ENCODE data around the gene CALHM2.
"Not testable (repeated sequence)": the region's sequence is repeated elsewhere in the genome, so short reads cannot be mapped to it uniquely, and the experiment has no call there.

CALHM2 gene

DNA sequence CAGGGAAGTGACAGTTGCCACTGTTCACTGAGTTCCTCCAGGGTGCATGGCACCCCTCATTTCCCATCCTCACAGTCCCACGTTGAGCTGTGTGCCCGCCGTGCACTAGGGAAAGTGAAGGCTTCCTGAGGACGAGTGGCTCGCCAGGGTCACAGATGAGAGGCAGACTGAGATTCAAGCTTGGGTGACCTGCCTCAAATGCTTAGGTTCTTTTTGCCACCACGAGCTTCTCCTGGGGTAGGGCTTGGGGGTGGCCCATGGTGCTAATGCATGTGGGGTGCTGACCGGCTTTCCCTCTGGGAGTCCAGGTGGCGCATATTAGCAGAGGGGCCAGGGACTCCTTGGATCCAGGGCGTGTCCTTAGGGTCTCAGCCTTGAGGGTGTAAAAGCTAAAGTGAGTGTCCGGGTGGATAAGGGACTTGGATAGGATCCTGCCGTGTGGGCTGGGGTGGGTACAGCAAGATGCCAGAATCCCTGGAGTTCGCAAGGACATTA, 1.9 kb downstream of the CALHM2 start:
- no peak for DNase-seq (ENCODE audit: low spot score)

DNA sequence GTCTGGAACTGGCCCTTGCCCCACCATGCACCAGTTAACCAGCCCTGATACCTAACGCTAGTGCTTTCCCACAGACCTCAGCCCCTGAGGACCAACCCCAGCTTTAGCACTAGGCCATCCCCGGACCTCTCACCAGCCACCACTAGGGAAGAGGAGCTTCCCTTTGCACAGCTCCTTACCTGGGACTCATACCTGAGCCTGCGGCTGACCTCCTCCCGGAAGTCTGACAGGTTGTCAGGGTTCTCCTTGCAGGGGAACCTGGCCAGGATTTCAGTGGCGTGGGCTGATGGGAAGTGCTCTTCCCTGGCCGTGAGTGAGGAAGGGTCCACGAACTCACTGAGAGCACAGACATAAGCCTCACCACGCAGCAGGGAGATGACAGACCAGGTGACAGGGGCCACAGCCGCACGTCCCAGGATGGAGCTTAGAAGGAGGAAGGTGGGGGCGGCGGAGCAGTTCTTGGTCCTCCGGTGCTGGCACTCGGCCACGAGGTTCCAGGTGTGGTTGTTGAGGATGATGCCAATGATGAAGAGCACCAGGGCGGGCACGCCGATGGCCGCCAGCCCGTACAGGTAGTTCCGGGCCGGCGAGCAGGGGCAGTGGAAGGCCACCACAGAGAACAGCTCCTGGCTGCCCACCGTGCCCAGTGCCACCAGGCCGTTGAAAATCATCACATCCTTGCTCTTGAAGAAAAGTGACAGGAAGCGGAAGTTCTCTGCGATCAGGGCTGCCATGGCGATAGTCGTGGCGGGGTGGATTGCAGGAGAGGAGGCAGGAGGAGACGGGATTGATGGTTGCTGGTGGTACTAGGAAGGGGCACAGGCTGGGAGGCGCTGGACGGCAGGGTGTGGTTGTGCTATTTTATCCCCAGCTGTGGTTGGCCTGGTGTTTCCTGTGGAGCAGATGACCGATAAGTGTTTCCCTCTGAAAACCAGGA, 2.7 kb downstream of the CALHM2 start:
- DNase-seq (ENCODE audit: low spot score), result no peak

DNA sequence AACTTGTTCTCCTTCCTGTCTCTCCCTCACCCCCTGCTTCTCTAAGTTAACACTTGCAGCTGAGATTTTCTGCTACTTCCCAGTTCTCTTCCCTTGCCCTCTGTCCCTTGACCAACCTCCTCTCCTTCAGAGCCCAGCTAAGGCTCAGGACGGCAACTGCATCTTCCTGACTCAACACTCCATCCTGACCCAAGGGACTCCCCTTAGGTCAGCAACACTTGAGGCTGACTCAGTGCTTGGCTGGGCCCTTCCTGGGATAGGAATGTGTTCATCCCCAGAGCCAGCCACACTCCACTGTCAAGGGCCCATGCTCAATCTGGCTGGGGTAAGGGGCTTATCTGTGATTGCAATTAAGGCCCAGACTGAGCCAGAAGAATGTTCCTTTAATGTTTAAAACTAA, 3.4 kb downstream of the CALHM2 start:
- no peak for DNase-seq (ENCODE audit: low spot score)

DNA sequence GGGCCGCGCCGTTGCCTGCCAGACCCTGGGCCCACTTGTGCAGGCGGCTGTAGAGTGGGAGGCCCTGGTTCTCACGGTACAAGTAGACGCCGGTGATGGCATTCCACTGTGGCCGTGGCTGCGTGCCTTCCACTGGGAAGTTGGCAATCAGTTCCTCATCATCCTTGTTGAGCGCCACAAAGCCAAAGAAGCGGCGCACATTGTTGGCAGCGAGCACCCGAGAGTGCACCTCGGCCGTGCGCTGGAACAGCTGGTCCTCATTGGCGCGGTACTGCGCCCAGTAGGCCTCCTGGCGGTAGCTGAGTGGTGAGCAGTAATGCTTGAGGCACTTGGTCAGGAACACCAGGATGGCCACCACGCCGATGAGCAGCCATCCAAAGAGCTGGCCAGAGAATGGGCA, 5.0 kb downstream of the CALHM2 start:
- no peak for DNase-seq (ENCODE audit: low spot score)

DNA sequence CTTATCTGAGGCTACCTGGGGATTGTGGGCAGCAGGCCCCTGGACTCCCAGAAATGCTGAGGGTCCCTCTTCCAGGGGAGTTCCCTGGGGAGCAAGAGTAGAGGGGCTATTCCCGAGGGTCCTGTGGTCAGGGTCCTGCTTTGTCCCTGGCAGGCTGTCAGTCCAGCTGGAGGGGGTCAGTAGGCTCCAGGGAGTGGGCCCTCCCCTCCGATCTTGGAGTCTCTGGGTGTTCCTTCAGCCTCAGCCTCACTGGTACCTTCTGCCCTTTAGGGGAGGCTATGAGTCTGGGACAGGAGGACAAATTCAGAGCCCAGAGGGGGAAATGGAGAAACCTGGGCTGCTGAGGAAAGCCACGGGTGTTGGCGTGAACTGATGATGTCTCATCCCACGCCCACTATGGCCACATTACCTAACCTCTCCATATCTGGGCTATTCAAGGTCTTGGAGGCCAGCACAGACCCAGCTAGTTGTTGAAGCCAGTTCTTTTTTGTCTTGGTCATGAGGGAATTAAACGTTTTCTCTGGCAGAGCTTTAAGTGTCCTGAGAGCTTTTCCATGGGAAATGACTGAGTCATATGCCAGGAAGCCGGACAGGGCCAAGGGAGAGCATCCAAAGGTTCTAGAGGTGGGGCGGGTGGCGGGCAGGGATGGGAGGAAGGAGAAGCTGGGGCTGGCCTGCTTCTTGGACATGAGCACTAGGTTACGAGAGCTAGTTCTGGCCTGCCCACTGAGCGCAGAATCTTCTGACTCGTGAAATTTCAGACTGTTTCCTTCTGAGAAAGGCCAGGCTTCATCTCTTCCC, 6.2 kb downstream of the CALHM2 start:
- DNase-seq (ENCODE audit: low spot score), result no peak

DNA sequence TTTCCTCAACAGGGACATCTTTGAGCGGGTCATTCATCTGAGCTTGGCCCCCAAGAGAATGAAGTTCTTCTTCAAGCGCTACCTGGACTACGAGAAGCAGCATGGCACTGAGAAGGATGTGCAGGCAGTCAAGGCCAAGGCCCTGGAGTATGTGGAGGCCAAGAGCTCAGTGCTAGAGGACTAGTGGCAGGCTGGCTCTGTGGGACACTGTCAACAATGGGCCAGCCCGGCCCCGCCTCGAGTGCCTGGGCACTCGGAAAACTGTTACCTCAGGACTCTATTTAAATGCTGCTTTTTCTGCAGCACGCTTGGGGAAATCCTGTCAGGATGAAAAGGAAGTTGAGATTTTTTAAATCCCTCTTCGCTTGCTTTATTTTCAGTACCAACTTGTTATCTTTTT, 6.8 kb downstream of the CALHM2 start:
- DNase-seq (ENCODE audit: low spot score), result no peak

DNA sequence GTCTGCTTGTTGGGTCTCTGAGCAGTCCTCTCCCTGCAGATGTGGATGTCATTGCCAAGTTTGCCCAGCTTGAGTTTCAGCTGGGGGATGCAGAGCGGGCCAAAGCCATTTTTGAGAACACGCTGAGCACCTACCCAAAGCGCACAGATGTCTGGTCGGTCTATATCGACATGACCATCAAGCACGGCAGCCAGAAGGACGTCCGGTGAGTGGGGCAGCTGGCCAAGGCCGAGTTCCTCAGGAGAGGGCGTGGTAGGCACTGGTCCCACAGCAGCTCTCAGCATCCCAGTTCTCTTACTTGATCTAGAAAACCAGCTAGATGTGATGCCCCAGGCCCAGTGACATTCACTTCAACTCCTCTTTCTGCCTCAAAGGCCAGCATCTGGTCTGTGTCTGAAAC, 7.7 kb downstream of the CALHM2 start:
- no peak for DNase-seq (ENCODE audit: low spot score)

DNA sequence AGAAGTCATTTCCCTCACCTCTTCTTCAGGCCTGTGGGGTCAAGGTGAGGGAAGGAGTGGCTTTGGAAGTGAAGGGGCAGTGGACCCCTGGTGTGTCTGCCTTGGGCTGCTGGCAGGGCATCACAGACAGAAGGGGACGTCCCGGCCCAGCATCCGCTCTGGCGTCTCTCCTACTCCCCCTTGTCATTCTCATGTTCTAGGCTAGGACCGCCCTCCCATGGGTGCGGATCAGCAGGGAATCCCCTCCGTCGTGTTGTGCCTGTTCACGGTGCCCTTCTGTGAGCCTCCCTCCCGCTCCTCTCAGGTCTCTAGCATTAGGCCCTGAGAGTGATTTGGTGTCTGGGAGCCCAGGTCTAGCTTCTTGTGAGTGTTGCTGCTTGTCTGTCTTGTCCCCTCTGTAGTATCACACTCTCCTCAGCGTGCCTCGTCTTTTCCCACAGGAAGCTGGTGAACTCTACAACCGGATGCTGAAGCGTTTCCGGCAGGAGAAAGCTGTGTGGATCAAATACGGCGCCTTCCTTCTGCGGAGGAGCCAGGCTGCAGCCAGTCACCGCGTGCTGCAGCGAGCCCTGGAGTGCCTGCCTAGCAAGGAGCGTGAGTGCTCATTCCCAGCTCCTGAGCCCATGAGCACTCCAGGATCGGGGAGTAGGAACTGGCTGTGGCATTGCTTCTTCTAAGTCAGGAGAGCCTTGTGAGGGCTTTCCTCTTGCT, 8.5 kb downstream of the CALHM2 start:
- no peak for DNase-seq (ENCODE audit: low spot score)

DNA sequence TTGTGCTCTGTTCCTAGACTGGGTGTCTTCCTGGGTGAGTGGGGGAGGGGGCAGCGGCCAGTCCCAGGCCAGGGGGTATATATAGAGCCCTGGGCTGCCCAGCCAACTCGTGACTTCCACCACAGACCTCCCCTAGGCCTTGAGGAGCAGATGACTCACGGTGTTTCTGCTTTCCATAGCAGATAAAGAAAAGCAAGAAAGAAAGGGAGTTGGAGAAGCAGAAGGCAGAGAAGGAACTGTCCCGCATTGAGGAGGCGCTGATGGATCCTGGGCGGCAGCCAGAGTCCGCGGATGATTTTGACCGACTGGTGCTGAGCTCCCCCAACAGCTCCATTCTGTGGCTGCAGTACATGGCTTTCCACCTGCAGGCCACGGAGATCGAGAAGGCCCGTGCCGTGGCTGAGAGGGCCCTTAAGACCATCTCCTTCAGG, 10.1 kb downstream of the CALHM2 start:
- DNase-seq (ENCODE audit: low spot score), result no peak

DNA sequence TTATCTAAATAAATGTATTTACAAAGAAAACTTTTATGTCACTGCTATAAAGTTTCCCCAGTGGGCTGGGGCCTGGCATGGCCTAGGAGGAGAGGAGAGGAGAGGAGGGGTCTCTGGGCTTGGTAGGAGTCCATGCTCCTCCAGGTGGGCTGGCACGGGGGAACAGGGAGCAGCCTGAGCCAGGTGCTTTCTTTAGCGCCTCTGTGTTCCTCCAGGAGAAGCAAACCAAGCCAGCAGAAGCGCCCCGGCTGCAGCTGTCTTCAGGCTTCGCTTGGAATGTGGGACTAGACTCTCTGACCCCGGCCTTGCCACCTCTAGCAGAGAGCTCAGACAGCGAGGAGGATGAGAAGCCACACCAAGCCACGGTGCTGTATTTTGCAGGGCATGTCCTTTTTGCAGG, 10.6 kb downstream of the CALHM2 start:
- no peak for DNase-seq (ENCODE audit: low spot score)

DNA sequence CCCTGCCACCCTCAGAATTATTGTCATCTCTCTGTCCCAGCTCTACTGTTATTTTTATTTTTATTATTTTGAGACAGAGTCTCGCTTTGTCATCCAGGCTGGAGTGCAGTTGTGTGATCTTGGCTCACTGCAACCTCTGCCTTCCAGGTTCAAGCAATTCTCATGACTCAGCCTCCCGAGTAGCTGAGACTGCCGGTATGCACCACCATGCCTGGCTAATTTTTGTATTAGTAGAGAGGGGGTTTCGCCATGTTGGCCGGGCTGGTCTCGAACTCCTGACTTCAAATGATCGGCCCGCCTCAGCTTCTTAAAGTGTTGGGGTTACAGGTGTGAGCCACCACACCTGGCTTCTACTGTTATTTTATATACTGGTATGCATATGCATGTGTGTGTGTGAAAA, 11.0 kb downstream of the CALHM2 start:
- DNase-seq (ENCODE audit: low spot score), result no peak

DNA sequence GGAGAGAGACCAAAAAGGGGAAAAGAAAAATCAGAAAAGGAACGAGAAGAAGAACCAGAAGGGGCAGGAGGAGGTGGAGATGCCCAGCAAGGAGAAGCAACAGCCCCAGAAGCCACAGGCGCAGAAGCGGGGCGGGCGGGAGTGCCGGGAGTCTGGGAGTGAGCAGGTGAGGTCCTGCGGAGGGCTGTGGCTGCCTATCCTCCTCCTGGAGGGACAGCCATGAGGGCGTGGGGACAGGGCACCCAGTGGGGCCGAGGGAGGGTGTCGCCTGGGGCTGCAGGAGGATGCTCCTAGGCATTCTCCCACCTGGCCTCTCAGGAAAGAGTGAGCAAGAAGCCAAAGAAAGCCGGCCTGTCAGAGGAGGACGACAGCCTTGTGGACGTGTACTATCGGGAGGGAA, 11.8 kb downstream of the CALHM2 start:
- DNase-seq (ENCODE audit: low spot score), result no peak

DNA sequence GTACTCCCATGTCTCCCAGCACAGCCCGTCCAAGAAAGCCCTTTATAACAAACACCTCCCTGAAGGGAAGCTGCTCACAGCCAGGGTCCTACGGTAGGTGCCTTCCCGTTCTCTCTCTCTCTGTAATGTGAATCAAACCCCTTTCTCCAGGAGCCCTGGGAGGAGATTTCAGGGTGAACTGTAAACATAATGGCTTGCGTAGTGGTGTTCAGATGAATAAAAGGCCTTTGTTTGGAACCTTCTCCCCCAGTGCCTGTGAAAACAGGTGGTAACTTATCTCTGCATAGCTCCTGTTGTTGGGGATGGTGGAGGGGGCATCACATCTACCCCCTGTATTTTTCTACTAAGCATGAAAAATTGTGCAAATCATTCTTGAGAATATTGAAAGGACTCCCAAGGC, 12.4 kb downstream of the CALHM2 start:
- no peak for DNase-seq (ENCODE audit: low spot score)

DNA sequence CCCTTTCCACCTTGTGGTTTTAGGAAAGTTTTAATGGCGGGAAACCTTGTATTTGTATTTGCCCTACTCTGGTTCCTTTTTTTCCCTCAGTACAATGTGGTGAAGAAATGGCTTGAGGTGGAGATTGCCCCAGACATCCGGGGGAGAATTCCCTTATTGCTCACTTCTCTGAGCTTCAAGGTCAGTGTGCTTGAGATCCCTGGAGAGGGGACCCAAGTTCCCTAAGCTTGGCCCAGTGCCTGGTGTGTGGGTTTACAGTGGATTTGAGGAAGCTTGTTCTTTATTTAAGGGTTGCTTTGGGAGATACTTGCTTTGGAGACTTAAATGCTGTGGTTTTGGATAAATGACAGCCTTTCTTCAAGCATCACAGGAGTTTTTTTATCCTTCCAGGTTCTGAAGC, 18.3 kb downstream of the CALHM2 start:
- no peak for DNase-seq (ENCODE audit: low spot score)

DNA sequence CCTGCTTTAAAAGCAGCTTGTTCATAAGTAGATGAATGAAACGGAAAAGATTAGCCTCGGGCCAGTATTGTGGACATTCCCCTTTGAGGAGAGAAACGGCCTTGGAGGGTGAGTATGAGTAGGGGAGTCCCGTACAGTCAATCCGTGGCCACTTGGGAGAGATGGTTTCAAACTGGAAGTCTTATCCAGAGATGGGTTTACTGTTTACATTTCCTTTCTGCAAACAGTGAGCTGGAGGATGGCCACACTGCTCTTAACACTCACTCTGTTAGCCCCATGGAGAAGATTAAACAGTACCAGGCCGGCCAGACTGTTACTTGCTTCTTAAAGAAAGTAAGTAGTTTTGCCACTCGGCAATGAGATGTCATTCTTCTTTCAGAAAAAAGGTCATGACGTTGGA, 20.3 kb downstream of the CALHM2 start:
- no peak for DNase-seq (ENCODE audit: low spot score)

DNA sequence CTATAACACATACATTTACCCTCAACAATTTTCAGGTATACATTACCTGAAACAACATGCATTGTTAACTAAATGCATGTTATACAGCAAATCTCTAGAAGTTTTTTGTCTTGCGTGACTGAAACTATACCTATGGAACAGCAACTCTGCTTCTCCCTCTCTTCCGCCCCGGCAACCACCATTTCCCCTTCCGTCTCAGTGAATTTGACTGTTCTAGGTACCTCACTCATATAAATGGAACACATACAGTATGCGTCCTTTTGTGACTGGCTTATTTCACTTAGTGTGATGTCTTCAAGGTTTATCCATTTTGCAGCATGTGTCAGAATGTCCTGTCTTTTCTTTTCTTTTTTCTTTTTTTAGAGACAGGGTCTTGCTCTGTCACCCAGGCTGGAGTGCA, 22.5 kb downstream of the CALHM2 start:
- no peak for DNase-seq (ENCODE audit: low spot score)

DNA sequence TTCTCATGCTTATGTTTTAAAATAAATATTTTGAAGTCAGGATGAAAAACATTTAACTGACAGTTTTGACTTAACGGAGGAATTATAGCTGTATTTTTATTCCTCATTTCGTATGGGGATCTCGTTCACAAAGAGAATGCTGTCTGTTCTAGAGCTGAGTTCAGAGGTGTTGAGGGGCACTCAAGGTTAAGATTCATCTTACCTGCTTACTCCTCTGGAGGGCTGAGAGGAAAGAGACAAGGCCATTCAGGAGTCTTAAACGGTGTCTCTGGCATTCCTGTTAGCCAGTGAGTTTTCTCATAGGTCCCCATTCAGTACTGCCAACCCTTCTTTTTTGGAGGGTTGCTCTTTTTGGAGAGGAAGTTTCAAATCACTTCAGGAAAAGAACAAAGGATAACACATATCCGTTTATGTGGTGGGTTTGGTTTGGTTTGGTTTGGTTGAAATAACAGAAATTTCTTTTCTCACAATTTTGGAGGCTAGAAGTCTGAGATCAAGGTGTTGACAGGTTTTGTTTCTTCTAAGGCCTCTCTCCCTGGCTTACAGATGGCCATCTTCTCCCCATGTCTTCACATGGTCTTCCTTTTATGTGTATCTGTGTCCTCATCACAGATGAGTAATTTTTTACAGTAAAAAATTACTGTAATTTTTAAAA, 23.1 kb downstream of the CALHM2 start:
- no peak for DNase-seq (ENCODE audit: low spot score)

DNA sequence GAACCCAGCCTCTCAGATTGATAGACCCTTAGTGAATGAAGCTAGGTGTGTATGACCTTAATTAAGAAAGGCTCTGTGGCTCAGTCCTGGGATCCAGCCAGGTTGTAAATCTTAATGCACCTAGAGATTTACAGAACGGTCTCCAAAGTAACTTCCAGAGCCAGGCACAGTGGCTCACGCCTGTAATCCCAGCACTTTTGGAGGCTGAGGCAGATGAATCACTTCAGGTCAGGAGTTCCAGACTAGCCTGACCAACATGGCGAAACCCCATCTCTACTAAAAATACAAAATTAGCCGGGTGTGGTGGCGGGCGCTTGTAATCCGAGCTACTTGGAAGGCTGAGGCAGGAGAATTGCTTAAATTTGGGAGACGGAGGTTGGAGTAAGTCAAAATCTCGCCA, 24.3 kb downstream of the CALHM2 start:
- DNase-seq (ENCODE audit: low spot score), result no peak

DNA sequence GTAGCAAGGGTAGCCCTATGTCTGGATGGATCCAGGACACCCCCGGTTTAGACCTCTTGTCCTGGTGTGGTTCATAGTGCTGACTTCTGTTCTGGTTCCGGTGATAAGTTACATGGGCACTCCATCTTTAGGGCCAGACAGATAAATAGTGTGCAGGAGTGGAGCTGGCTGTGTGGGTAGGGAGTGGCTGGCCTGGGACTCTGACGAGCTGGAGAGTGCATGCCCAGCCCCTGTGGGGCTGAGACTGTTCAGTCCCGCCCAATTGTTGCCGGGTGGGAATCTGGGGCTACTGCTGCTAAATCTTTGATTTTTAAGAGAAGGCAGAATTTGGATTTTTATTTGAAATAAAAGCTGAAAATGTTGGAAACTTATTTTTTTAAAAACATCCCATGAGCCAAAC, 28.4 kb downstream of the CALHM2 start:
- no peak for DNase-seq (ENCODE audit: low spot score)

DNA sequence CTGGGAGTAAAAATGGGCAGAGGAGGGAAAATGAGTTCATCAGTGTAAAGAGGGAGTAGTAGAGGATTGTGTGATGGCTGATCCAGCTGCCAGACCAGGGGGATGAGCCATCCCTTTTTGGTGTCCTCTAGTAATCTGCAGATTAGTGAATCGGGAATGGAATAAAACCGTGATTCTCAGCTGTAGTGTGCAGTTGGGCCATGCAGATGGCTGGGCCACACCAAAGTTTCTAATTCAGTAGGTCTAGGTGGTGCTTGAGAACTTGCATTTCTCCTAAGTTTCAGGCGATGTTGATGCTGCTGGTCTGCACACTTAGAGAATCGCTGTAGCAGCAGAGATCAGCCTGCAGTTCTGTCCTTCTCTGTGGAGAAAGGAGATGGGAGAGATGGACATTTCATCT, 33.1 kb downstream of the CALHM2 start:
- no peak for DNase-seq (ENCODE audit: low spot score)

DNA sequence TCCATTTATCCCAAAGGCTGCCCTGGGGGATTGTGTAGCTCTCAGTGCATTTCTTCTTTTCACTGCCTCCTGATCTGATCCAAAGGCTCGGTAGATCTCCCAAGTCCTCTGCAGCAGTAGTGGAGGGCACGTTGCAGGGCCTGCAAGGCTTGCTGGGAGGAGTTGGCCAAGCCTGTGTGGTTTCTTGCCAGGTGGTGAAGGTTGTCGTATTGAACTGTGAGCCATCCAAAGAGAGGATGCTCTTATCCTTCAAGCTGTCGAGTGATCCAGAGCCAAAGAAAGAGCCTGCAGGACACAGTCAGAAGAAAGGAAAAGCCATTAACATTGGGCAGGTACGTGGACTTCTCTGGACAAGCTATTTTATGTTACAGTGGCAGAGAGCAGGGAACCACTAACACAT, 34.6 kb downstream of the CALHM2 start:
- no peak for DNase-seq (ENCODE audit: low spot score)

DNA sequence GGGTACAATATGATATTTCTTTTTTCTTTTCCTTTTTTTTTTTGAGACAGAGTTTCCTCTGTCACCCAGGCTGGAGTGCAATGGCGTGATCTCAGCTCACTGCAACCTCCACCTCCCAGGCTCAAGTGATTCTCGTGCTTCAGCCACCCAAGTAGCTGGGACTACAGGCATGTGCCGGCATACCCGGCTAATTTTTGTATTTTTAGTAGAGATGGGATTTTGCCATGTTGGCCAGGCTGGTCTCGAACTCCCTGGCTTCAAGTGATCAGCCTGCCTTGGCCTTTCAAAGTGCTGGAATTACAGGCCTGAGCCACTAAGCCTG, 35.1 kb downstream of the CALHM2 start:
- DNase-seq (ENCODE audit: low spot score), result not testable (repeated sequence)

All from ecto neural progenitor cell (in vitro differentiated cells).